ENCODE measurements around the gene FAM234B. TPM values are rescaled to one million over a fixed set of nuclear protein-coding genes. Genes with fewer than 3 reads are reported as not detected.

Gene FAM234B
- total RNA-seq, 1 experiment from 2014 or later = 20.8 TPM

- no peak overlapping the region for H3K23ac ChIP-seq (ENCODE audit: insufficient read length, low read depth, low read length)
- WGBS (ENCODE audit: extremely low coverage, insufficient read length, low lambda C conversion rate) = no CpG with 5 or more reads among the region's 3 CpGs
- no peak overlapping the region for H3K4me2 ChIP-seq (ENCODE audit: insufficient read depth, insufficient read length, low read length)
- no peak overlapping the region for H4K91ac ChIP-seq (ENCODE audit: insufficient read length, low read depth, low read length)
- Mint-ChIP-seq H3K4me1 (peaks cover 6 to 9% of the 10 kb centered on the region in 2 experiments), H3K9me3 (peaks cover 0 to under 1% of the 10 kb centered on the region in 2 experiments; a peak in 1 of 5 replicates), H3K36me3 (ENCODE audit: insufficient read depth in 1 of 3, low read depth in 3 of 3) (peaks cover 29 to 64% (median 58%) of the 10 kb centered on the region in 3 experiments; a peak in 6 of 7 replicates), H3K4me3 (no peak overlapping the region), H3K27ac (peak overlapping the region in 1 of 3 experiments; percentile 59; a peak in 1 of 7 replicates), H3K27me3 (ENCODE audit: low read depth) (no peaks in the 10 kb centered on the region)
- H3K79me2 ChIP-seq (ENCODE audit: insufficient read depth, low read length) = 0 out of 2 replicates have a peak, but pooled peaks cover 2% of the 10 kb centered on the region
- H4K20me1 ChIP-seq (ENCODE audit: control insufficient read depth, insufficient read depth, insufficient read length) = no peaks in the 10 kb centered on the region
- H3K56ac ChIP-seq (ENCODE audit: insufficient read length, low read depth, low read length) = no peak overlapping the region
- no peak overlapping the region for H3T11ph ChIP-seq (ENCODE audit: low read length)
- H3K4ac ChIP-seq (ENCODE audit: low read depth, low read length) = no peak overlapping the region
- H3K18ac ChIP-seq (ENCODE audit: insufficient read length, low read depth, low read length) = no peak overlapping the region
- no peaks in the 10 kb centered on the region; the same call in 1 of the 2 replicates for H3K4me1 ChIP-seq (ENCODE audit: insufficient read depth, low read length)
- H2BK20ac ChIP-seq (ENCODE audit: low read depth, low read length, poor library complexity, severe bottlenecking) = no peak overlapping the region
- H3K27ac ChIP-seq (ENCODE audit: insufficient read length, low read depth, low read length) = no peak overlapping the region
- H2AFZ ChIP-seq (ENCODE audit: low read length) = no peak overlapping the region
- no peaks in the 10 kb centered on the region for H3K27me3 ChIP-seq (ENCODE audit: insufficient read depth, low read length)
- H2AK5ac ChIP-seq (ENCODE audit: insufficient read length, low read length) = no peak overlapping the region
- H4K8ac ChIP-seq (replicated peaks; ENCODE audit: insufficient read length, low read depth, low read length) = no peak overlapping the region
- no peak for DNase-seq
- H3K9ac ChIP-seq (ENCODE audit: extremely low read depth, insufficient read length, low read length) = no peak overlapping the region
- H3K79me1 ChIP-seq (ENCODE audit: insufficient read depth, low read depth, low read length, poor library complexity, severe bottlenecking) = no peaks in the 10 kb centered on the region
- no peaks in the 10 kb centered on the region for H3K23me2 ChIP-seq (ENCODE audit: insufficient read length, low read depth, low read length, poor library complexity, severe bottlenecking)
- no peak overlapping the region for H3K14ac ChIP-seq (ENCODE audit: insufficient read depth, low read length)
- no peak overlapping the region for H4K5ac ChIP-seq (ENCODE audit: insufficient read length, low read depth, low read length)
- no peak overlapping the region for H2BK120ac ChIP-seq (ENCODE audit: low read depth, low read length, poor library complexity, severe bottlenecking)
- no peak overlapping the region for H2BK15ac ChIP-seq (ENCODE audit: low read depth, low read length)
- H2BK5ac ChIP-seq (ENCODE audit: insufficient read length, low read length) = no peak overlapping the region
- no peak for TF ChIP-seq CTCF (conservative IDR thresholded peaks at IDR 0.05)
- H3K9me3 ChIP-seq (ENCODE audit: control insufficient read depth, low read depth, low read length) = no peaks in the 10 kb centered on the region
- no peak overlapping the region for H2BK12ac ChIP-seq (ENCODE audit: insufficient read length, low read depth, low read length)
Observed at GRCh38 chr12:13073173-13073572, 29.0 kb downstream of the FAM234B start.
